Adrenal gland (tissue), 12 donors: ENCODE data around the gene MRPL3. TPM values are rescaled to one million over a fixed set of nuclear protein-coding genes. Genes with fewer than 3 reads are reported as not detected.
A peak's percentile ranks its signal among the peaks of the same experiment; 100 is the strongest.

ENCODE experiments used
- DNase-seq, 7 donors: peaks; one replicate each; pipeline ENCODE4 v3.0.0-alpha.2; 2019 to 2020
- H3K27ac ChIP-seq, 5 donors: fragments of 200-600 bp; sonication (generic) in 4 of 5; 1 replicate in 3 of 5; 2 replicates in 2 of 5; pipeline versions ENCODE4 v1.5.1 to v1.8.0; 2016 to 2020; ENCODE audit warnings: mild to moderate bottlenecking in 1 of 5
- H3K27me3 ChIP-seq: fragments of 200-600 bp; 2 replicates; pipeline ENCODE4 v1.8.0; 2021
- H3K36me3 ChIP-seq, 2 donors: fragments of 200-600 bp; replicated peaks in 1 of 2; 1 replicate in 1 of 2; 2 replicates in 1 of 2; pipeline versions ENCODE4 v1.5.1 to v1.8.0; 2018 to 2022
- H3K4me1 ChIP-seq, 2 donors: fragments of 200-600 bp; replicated peaks in 1 of 2; 1 replicate in 1 of 2; 2 replicates in 1 of 2; pipeline versions ENCODE4 v1.5.1 to v1.8.0; 2018 to 2021
- H3K4me3 ChIP-seq, 4 donors: fragments of 200-600 bp; sonication (generic) in 3 of 4; one replicate each; pipeline ENCODE4 v1.5.1; 2016 to 2018
- H3K9me3 ChIP-seq, 3 donors: fragments of 200-600 bp; sonication (generic) in 1 of 3; replicated peaks in 1 of 3; 1 replicate in 2 of 3; 2 replicates in 1 of 3; pipeline versions ENCODE4 v1.5.1 to v1.8.0; 2016 to 2021
- CTCF ChIP-seq, 6 experiments: fragments of 450-650 bp in 4 of 6; fragments of 200-600 bp in 2 of 6; sonication (generic) in 1 of 6; IDR thresholded peaks; 1 replicate in 5 of 6; 2 replicates in 1 of 6; pipeline versions ENCODE4 v1.5.1 to v1.8.0; 2016 to 2021; ENCODE audit warnings: antibody characterized with exemption in 6 of 6, mild to moderate bottlenecking in 2 of 6, moderate library complexity in 1 of 6
- POLR2A ChIP-seq, 2 donors: fragments of 450-650 bp; IDR thresholded peaks; one replicate each; pipeline ENCODE4 v1.6.1; 2017; ENCODE audit warnings: antibody characterized with exemption in 2 of 2, mild to moderate bottlenecking in 2 of 2, moderate library complexity in 1 of 2
- WGBS, 4 donors: extraction: QIAGEN DNeasy Blood & Tissue Kit in 2 of 4; methylation state at CpG; one replicate each; pipeline versions ENCODE4 v1.1.5 to v1.1.7; 2013 to 2017; 5-methylcytosine and 5-hydroxymethylcytosine counted together
- intact Hi-C, 2 donors: fragments of 100-400 bp; cut with DNase I; formaldehyde crosslinking; loops; one replicate each; pipeline versions ENCODE4 v1.14.1 to v1.15.0; 2022 to 2023
- polyA plus RNA-seq, 3 donors: library from polyadenylated mRNA; stranded (reverse); fragments of 200-250 nt in 2 of 3; fragments of 350-450 nt in 1 of 3; fragmentation: Illumina TruSeq in 1 of 3; extraction: RNeasy Lipid Tissue Mini Kit (QIAGEN cat#74804) in 1 of 3; gene quantifications; one replicate each; pipeline ENCODE4 v1.2.3, GENCODE V29; 2013 to 2014
- total RNA-seq, 9 donors: library from RNA; depleted of rRNA in 4 of 9; stranded (reverse); fragments of >200 nt in 4 of 9; fragments of 120-200 nt in 1 of 9; fragmentation: NEBNext Ultra II Directional in 1 of 9; extraction: Animal tissue kit (Norgen Biotek cat#: 25700) in 1 of 9; gene quantifications; one replicate each; pipeline versions ENCODE4 v1.1.0 to v1.2.4, GENCODE V29; 2013 to 2023
- donor health status: healthy with polysubstance abuse.
- donor health status: Bipolar disorder and iron deficiency.
- donor health status: DM: yes; HTN: yes; CAD: no.
- donor health status: DM: no; HTN: no; CAD: no.
- donor health status: DM: no; HTN: no; CAD: no.
- donor health status: DM: yes; HTN: yes; CAD: no.

The MRPL3 gene
- total and polyA plus RNA-seq, 12 donors: 48.4 to 195 (median 70.6) TPM

GRCh38 chr3:131532645-131533044 lies 29.9 kb upstream of the MRPL3 start:
- DNase-seq: no peak
- Histone ChIP-seq H3K27me3 (no peaks in the 10 kb centered on the region), H3K4me1 (no peaks in the 10 kb centered on the region), H3K27ac (no peak overlapping the region), H3K36me3 (no peaks in the 10 kb centered on the region), H3K4me3 (no peak overlapping the region), H3K9me3 (no peaks in the 10 kb centered on the region)
- TF ChIP-seq POLR2A (IDR thresholded peaks at IDR 0.05): no peak
- no peak for TF ChIP-seq CTCF (IDR thresholded peaks at IDR 0.05)
- intact Hi-C loops: no loop called here

GRCh38 chr3:131530843-131531242 lies 28.1 kb upstream of the MRPL3 start:
- no peaks in the 10 kb centered on the region for H3K27me3 ChIP-seq
- no peak for DNase-seq
- WGBS, 4 donors: 54 to 83% (median 66%) methylated on average over 1 of the region's 1 CpG
- H3K9me3 ChIP-seq: no peaks in the 10 kb centered on the region
- TF ChIP-seq POLR2A (IDR thresholded peaks at IDR 0.05): no peak
- no peak for TF ChIP-seq CTCF (IDR thresholded peaks at IDR 0.05)
- no peak overlapping the region for H3K4me3 ChIP-seq
- no peaks in the 10 kb centered on the region for H3K36me3 ChIP-seq
- H3K4me1 ChIP-seq: no peaks in the 10 kb centered on the region
- H3K27ac ChIP-seq: no peak overlapping the region
- intact Hi-C loops: no loop called here

GRCh38 chr3:131530388-131530787 lies 27.6 kb upstream of the MRPL3 start:
- TF ChIP-seq CTCF (IDR thresholded peaks at IDR 0.05) (no peak), POLR2A (IDR thresholded peaks at IDR 0.05) (no peak)
- intact Hi-C loops: no loop called here
- Histone ChIP-seq H3K27ac (no peak overlapping the region), H3K9me3 (no peaks in the 10 kb centered on the region), H3K36me3 (no peaks in the 10 kb centered on the region), H3K27me3 (no peaks in the 10 kb centered on the region), H3K4me3 (no peak overlapping the region), H3K4me1 (no peaks in the 10 kb centered on the region)
- DNase-seq: no peak
- 63 to 89% (median 81%) methylated on average over 1 of the region's 1 CpG for WGBS, 4 donors

- intact Hi-C loops: no loop called here
- H3K4me3 ChIP-seq: peak overlapping the region in 2 of 4 donors; percentile 28 to 54
- no peak overlapping the region for H3K27ac ChIP-seq
- H3K27me3 ChIP-seq: no peaks in the 10 kb centered on the region
- TF ChIP-seq POLR2A (IDR thresholded peaks at IDR 0.05) (no peak), CTCF (IDR thresholded peaks at IDR 0.05) (peak; percentile 25 to 52 (median 40))
- no peaks in the 10 kb centered on the region for H3K36me3 ChIP-seq
- H3K9me3 ChIP-seq: no peaks in the 10 kb centered on the region
- DNase-seq: peak; percentile 59 to 83 (median 72)
- no peaks in the 10 kb centered on the region for H3K4me1 ChIP-seq
- WGBS, 4 donors: 3 to 57% (median 7%) methylated on average over 5 to 37 of the region's 37 CpGs
Observed at GRCh38 chr3:131526801-131527347, 24.1 kb upstream of the MRPL3 start.
